Right lung (tissue), 5 donors: ENCODE data around the gene GPHN. TPM values are rescaled to one million over a fixed set of nuclear protein-coding genes. Genes with fewer than 3 reads are reported as not detected.
"Not testable (repeated sequence)": the region's sequence is repeated elsewhere in the genome, so short reads cannot be mapped to it uniquely, and the experiment has no call there.

ENCODE experiments used
- DNase-seq, 2 donors: peaks; one replicate each; pipeline ENCODE4 v3.0.0-alpha.2; 2013
- polyA plus RNA-seq, 5 donors: library from polyadenylated mRNA; unstranded; fragments of 120-200 nt; gene quantifications; one replicate each; pipeline versions ENCODE4 v1.2.1 to v1.2.3, GENCODE V29; 2013; ENCODE audit warnings: inconsistent platforms in 1 of 5, low replicate concordance in 1 of 5; ENCODE audit not compliant: insufficient read length in 5 of 5, insufficient read depth in 1 of 5

Gene GPHN
- polyA plus RNA-seq, 5 donors: 19.5 to 27.6 (median 26.5) TPM

DNA sequence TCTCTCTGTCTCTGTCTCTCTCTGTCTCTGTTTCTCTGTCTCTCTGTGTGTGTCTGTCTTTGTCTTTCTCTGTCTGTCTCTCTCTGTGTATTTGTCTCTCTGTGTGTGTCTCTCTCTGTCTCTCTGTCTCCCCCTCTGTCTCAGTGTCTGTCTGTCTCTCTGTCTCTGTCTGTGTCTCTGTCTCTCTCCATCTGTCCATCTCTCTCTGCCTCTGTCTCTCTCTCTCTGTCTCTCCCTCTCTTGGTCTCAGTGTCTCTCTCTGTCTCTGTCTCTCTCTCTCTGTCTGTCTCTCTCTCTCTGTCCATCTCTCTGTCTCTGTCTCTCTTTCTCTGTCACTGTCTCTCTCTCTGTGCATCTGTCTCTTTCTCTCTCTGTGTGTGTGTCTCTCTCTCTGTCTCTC is 537.5 kb downstream of the GPHN start:
- no peak for DNase-seq

DNA sequence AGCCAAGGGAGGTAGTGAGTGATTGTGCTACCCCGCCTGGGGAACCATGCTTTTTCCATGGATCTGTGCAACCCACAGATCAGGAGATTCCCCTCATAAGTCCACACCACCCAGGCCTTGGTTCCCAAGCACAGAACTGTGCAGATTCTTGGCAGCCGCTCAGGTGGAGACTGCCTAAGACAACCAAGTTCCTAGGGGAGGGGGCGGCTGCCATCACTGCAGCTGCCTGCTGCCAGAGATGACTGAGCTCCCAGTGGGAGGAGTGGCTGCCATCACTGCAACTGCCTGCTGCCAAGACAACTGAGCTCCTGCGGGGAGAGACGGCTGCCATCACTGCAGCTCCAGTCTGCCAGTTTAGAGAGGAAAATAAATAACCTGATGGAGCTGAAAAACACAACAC is 542.9 kb downstream of the GPHN start:
- no peak for DNase-seq

DNA sequence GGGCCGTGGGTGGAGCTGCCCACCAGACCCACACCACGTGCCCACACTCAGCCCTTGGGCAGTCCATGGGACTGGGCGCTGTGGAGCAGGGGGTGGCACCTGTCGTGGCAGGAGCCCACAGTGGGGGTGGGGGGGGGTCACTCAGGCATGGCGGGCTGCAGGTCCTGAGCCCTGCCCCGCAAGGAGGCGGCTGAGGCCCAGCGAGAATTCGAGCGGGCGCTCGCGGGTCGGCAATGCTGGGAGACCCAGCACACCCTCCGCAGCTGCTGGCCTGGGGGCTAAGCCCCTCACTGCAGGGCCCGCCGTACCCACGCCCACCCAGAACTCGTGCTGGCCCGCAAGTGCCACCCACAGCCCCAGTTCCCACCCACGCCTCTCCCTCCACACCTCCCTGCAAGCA is 548.7 kb downstream of the GPHN start:
- DNase-seq: no peak

DNA sequence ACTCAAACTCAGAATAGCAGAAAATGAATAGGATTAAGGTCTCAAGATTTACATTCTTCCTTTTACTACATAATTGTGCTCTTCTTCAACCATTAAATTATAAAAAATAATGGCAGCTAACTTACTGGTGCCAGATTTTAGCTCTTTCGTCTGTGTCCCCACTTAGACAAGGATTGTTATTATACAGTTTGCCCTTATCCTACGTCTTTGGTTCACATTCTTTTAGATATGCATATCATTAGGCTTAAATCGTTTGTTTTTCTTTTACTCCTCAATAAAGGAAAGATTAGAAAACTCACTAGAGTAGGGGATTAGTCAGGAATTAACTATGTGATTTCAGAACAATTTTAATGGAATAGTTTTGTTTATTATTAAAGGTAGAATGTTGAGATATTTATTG is 551.6 kb downstream of the GPHN start:
- DNase-seq: no peak

DNA sequence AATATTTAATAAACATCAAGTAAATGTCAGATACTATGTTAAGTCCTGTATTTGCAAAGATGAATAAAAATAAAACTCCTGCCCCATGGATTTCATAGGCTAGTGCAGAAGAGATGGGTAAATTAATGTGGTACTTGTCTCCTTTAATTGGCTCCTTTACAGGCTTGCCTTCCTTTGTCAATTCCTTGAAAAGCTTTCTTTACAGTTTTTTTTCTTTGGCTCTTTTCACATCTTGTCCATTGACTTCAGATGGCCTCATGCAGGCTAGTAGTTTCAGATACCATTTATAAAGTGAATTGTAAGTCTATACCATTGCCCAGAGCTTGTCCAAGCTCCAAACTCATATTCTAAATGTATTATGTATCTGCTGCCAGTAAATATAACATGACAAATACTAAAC is 552.6 kb downstream of the GPHN start:
- DNase-seq: no peak

DNA sequence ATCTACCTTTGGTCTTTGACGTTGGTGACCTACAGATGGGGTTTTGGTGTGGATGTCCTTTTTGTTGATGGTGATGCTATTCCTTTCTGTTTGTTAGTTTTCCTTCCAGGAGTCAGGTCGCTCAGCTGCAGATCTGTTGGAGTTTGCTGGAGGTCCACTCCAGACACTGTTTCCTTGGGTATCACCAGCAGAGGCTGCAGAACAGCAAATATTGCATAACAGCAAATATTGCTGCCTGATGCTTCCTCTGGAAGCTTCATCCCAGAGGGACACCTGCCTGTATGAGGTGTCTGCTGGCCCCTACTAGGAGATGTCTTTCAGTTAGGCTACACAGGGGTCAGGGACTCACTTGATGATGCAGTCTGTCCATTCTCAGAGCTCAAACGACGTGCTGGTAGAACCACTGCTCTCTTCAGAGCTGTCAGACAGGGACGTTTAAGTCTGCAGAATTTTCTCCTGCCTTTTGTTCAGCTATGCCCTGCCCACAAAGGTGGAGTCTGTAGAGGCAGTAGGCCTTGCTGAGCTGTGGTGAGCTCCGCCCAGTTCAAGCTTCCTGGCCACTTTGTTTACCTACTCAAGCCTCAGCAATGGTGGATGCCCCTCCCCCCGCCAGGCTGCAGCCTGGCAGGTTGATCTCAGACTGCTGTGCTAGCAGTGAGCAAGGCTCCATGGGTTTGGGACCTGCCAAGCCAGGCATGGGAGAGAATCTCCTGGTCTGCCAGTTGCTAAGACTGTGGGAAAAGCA is 559.3 kb downstream of the GPHN start:
- not testable (repeated sequence) for DNase-seq

DNA sequence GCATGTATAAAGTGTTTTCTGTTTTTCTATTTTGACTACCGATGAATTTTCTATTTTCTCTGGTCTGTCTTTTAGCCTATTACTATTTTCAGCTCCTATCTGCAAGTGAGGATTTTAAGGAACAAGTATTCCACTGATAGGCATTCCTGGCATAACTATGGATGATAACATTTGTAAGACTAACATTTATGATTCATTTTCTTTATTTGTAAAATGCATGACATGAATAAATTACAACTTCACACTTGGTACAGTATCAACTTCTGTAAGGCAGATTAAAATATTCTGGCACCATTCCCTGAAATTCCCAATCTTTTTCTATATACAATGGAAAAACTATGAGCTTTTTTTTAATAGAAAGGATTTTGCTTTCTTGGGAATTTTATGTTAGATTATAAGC is 560.3 kb downstream of the GPHN start:
- DNase-seq: no peak

DNA sequence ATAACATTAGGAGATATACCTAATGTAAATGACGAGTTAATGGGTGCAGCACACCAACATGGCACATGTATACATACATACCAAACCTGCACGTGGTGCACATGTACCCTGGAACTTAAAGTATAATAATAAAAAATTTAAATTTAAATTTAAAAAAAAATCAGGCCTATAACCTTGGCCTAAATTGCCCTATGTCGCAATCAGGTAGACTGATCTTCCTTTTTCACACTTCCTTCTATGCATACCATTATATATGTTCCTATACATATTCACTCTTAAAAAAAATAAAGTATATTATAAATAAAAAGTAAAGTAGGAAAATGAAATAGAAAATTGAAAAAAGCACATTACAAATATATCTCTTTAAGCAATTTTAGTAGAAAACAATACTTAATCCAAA is 563.6 kb downstream of the GPHN start:
- DNase-seq: no peak

DNA sequence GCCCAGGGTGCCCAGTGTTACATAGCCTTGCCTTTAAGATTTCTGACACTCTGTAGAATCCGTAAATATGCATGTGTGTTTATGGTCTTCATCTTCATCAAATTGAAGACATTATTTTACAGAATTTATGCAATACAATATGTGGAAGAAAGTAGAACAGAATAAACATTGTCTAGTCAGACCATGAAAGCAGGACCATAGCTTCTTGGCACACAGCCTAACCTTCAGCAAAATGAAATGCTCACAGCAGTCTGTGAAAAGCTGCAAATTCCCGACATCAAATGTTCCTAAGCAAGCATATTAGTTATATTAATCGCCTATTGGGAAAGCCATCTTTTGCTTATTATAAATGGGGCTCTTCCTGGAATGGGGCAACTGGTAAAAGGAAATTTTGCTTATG is 570.0 kb downstream of the GPHN start:
- peak in 1 of 2 donors; percentile 14 for DNase-seq

DNA sequence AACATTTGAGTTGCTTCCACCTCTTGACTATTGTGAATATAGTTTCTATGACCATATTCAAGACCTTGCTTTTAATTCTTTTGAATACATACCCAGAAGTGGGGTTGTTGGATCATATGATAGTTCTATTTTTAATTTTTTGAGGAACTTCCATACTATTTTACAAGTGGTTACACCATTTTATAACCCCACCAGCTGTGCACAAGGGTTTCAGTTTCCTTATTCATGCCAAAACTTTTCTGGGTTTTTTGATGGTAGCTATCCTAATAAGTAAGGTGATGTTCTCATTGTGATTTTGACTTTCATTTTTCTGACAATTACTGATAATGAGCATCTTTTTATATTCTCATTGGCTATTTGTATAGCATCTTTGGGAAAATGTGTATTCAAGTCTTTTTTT is 571.9 kb downstream of the GPHN start:
- no peak for DNase-seq

DNA sequence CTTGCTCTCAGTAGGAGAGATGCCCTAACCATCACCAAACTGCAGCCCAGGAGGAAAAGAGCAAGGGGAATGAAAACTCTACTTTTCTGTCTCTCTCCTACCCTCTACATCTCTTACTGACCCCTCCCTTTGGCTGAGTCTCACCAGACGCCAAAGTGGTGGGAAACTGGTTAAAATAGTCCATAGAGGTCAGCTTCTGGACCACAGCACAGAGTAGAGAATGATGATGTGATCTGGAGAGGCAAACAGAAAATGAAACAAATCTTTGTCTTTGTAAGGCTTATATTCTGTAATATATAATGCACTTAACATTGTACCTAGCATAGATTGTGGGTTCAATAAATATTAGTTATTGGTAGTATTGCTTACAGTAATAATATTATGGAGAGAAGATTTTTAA is 600.3 kb downstream of the GPHN start:
- no peak for DNase-seq

DNA sequence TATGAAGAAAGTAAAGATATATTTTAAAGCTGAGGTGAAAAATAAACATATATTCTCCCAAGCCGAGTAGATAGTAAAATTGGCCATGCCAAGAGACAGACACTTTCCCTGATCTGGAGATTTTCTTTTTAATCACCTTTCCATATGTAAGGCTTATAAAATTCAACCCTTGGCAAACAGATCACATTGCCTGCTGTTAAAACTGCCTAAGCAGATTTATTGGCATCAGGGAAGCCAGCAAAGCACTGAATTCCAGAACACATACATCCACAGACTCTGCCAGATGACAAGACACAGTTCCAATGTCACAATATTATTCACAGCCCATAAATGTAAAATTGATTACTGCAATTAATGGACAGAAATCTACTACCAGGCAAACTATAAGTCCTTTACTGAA is 603.1 kb downstream of the GPHN start:
- no peak for DNase-seq

DNA sequence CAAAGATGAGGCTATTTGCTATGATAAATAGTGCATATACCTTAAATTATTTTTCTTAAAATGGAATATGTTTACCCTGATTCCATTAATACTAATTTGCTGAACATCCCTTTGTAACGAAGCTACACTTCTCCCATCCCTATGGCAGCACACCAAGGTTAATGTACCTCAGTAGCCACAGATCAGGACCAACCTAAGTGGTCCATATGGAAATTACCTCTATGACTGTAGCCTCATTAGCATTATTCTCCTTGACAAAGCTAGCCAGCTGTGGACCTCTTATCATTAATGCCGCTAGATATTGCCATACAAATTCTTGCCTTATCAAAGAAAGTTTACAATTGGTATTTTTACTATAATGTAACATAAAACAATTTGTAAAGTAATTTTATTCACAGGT is 604.4 kb downstream of the GPHN start:
- no peak for DNase-seq

DNA sequence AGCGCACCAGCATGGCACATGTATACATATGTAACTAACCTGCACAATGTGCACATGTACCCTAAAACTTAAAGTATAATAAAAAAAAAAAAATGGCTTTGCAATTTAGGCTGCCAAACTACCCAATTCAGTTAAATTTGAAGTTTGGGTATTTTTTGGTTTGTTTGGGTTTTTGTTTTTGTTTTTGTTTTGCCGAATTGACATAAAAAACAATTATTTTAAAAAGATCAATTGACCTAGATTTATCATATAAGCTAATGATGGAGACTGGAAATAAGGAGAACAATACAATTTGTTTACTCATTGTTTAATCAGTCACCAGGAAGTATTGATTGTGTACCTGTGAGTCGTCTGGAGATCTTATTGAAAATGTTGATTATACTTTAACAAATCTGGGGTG is 619.2 kb downstream of the GPHN start:
- no peak for DNase-seq

DNA sequence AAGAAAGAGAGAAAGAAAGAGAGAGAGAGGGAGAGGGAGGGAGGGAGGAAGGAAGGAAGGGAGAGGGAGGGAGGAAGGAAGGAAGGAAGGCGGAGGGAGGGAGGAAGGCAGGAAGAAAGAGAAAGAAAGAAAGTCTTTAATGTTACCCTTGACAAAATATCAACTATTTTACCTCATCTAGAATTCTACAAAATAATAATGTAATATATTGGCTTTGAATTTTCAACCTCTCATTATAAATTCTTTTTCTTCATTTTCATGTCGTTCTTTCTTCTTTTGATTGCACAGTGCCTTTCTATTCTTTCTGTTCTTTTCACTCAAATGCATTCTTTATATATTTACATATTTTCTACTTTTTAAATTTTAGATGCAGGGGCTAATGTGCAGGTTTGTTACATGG is 621.8 kb downstream of the GPHN start:
- no peak for DNase-seq

DNA sequence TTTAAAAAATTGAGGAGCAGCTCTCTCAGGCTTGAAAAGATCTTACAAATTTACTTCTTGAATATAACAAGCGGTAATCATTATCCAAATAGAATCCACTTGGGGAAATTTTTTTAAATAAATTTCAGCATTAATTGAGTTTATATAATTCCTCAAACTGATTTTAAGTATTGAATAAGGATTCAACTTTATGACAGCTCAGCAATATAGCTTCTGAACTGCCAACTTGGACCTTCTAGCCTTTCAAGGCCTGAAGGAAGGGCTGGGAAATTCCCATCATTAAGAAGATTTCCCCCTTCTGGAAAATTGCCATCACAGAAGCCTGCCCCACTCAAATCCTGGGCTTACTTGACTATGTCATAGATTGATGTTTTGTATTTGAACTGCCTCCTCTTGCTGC is 623.7 kb downstream of the GPHN start:
- DNase-seq: no peak

DNA sequence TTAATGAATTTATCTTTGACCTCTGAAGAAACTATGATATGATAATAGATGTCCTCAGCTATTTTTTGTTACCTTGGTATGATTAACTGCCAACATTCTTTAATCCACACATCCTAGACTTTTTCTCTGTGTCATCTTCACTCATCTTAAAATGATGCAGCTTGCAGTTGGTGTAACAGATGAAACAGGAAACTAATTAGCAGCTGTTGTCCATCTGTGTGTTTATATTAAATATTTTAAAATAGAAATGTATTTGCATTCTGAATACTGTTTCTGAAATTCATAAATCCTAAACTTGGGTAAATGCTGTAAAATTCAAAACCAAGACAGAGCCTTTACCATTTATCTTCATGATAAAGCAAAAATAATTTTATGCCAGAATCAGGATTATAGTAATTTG is 625.2 kb downstream of the GPHN start:
- no peak for DNase-seq

DNA sequence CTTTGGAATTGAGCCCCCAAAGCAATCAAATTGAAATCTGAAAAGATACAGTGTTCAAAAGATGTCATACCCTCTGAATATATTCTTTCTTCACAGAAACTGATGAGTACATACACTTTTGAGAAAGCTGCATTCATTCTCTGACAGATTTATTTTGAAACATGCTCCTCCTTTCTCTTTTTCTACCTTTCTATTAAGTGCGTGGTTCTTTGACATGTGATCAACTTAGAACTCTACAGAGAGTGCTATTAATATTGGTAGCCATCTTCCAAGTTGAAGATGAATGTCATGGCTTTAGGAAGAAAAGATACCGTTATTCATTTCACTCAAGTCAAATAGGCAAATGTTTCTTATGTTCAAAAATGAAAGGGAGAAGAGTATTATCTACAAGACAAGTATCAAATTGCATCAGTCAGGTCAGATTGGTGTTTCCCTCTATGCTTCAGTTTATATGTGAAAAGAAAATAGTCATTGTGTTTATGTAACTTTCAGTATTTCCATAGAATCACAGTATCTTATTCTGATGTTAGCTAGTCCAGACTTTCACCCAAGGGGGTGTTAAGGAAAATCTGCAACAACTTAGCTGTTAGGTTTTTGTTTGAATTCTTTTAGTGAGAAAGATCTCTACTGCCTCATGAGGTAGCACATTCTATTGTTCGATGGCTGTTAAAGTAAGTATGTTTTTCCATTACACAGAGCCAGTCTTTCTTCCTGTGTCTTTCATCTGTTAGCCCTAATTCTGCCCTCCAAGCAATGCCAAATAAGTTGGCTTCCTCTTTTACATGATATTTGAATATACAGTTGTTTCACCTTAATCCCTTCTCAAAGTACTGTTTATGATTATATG is 625.9 kb downstream of the GPHN start:
- DNase-seq: no peak

DNA sequence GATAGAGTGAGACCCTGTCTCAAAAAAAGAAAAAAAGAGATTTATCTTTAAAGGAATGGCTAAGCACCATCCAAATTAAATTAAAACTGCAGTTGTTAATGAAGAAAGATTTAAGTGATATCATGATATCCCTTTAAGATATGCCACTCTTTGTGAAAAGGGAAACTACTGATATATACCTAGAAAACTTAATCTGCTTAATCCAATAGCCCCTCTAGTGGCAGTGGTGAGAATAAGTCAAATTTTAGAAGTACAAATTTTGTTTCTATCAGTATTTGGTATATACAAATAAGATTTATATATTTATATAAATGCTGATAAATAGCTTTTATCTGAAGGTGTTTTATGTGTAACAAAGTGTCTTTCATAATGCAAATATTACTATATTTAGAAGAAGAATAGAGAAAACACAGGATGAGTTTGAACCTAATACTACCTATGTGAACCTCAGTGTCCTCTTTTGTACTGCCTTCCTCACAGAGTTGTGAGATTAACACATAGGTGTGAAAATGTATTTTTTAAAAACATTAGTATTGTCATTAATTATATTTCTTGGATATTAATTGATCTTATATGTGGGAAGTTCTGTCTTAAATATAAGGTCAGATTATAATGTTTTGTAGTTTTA is 629.9 kb downstream of the GPHN start:
- no peak for DNase-seq

DNA sequence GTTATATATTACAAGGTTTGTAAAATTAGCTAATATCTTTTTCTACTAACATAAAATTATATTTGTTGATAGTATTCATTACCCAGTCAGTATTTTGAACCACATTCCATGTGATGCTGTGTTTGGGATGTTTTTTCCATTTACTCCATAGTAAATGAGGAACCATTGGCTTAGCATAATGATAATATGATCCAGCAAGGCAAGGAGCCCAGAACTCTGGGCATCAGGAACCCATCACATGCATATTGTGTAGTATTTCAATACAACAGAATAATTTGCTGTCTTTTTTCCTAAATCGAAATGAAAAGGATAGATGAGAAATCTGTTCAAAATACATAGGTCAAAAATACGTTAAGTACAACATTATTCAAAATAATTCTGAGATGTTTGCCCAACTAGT is 632.6 kb downstream of the GPHN start:
- DNase-seq: no peak

DNA sequence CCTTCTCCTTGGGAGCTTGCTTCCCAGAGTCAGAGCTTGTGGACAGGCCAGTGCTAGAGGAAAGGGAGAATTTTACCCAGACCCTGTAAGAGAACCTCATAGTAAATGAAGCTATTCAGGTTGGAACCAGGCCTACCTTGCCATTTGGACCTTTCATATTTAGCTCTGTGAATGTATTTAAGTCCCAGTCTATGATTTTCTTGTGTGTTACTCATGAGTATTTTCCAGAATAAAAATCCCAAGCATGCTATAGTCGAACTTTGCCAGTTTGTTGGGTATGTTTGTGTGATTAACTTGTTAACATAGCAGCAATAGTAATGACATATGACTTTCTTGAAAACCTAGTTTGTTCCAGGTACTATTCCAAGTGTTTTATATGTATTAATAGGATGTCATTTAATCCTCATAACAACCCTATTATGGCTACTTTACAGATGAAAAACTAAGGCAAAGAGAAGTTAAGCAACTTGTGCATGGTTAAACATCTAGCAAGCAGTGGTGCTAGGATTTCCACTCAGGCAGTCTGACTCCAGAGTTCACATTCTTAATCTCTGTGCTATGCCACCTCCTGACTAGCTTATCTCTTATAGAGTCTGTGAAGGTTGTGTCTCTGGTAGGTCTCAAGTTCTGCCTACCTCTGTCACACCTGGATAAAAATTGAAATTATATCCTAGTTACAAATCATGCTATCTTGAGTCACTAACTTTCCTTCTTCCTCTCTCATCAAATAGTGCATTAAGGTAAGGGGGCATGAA is 633.4 kb downstream of the GPHN start:
- no peak for DNase-seq

DNA sequence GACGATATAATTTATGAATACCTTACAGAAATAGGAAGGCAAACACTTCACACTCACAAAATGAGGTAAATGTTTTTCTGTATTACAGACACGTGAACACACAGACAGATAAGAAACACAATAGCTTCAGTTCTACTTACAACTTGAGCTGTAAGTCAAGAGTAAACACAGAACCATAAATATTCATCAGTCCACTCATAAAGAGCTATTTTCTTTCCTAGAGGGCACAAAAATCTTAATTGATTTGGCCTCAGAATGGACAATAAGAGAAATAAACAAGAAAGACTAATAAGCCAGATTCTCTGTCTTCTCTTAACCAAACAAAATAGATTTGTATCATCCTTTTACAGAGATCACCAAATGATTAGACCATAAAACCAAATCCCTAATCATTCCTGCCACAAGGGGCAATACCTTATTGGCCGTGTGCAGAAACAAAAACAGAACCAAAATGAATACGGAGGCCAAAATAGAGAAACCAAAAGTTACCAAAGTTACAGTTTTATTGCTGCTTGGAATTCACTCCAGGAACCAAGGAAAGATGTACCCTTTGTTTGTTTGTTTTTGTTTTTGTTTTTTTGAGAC is 643.2 kb downstream of the GPHN start:
- no peak for DNase-seq
